Measurements from ENCODE around the gene CHRNE.

DNA sequence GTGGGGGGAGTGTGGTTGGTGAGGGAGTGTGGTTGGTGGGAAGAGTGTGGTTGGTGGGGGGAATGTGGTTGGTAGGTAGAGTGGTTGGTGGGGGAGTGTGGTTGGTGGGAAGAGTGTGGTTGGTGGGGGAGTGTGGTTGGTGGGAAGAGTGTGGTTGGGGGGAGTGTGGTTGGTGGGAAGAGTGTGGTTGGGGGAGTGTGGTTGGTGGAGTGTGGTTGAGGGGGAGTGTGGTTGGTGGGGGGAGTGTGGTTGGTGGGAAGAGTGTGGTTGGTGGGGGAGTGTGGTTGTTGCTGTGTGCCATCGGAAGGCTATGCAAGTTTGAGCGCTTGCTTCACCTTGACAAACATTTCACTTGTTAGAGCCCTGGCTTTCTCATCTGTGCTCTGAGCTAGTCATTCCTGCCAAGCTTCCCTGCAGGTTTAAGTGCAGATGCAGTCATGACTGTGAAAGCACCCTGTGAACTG lies 49.7 kb downstream of the CHRNE start:
- TF ChIP-seq POLR2A (IDR thresholded peaks at IDR 0.05; ENCODE audit: low read depth, low read length) = no peak
- no peak for TF ChIP-seq TAF1 (IDR thresholded peaks at IDR 0.05; ENCODE audit: borderline replicate concordance, low read depth, low read length)
- no peak for TF ChIP-seq POLR2AphosphoS5 (IDR thresholded peaks at IDR 0.05; ENCODE audit: low read depth, low read length)
